ENCODE data around the gene ANKRD28. TPM values are rescaled to one million over a fixed set of nuclear protein-coding genes. Genes with fewer than 3 reads are reported as not detected.

The ANKRD28 gene
- total RNA-seq, 1 experiment from 2014 or later = 82.6 TPM

DNA sequence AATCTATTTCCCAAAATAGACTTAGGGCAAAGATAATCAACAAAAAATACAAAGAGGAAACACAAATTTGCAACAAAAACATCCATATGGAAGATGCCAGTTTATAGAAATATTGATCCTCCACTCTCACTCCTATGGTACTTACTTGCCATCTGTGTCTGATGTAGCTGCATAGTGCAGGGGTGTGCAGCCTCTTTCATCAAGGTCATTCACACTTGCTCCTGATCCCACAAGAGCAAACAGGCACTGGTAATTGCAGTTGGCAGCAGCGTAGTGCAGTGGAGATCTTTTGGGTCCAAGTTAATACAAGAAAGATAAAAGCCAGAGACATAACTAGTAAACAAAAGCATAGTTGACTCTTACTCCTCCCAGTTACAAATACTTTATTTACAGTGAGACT lies 90.0 kb downstream of the ANKRD28 start:
- POLR2A ChIA-PET (ENCODE audit: unreplicated experiment) = no interaction called here

DNA sequence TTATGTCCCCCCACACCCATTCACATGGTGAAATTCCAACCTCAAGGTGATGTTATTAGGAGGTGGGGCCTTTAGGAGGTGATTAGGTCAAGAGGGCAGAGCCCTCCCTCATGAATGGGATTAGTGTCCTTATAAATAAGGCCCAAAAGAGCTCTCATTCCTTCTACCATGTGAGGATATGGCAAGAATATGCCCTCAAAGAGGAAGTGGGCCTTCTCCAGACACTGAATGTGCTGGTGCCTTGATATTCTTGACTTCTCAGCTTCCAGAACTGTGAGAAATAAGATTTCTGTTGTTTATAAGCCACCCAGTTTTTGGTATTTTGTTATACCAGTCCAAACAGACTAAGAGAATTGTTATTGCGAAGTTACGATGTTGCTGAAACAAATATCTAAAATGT lies 94.4 kb downstream of the ANKRD28 start:
- Histone ChIP-seq H2AFZ (no peak overlapping the region), H3K9me2 (ENCODE audit: insufficient read depth) (no peaks in the 10 kb centered on the region), H3F3A (ENCODE audit: insufficient read depth, low read depth) (peaks cover 5% of the 10 kb centered on the region; the same call in 1 of the 2 replicates), H3K27ac (no peak overlapping the region), H3K4me2 (no peak overlapping the region), H3K4me3 (no peak overlapping the region), H4K20me1 (ENCODE audit: insufficient read depth) (no peaks in the 10 kb centered on the region), H3K36me3 (ENCODE audit: low read depth) (peaks cover 8% of the 10 kb centered on the region; the same call in 1 of the 2 replicates), H3K9me3 (ENCODE audit: insufficient read depth, low read depth) (no peaks in the 10 kb centered on the region), H3K4me1 (replicated peaks; ENCODE audit: insufficient read depth) (no peaks in the 10 kb centered on the region), H3K79me2 (ENCODE audit: low read depth) (no peaks in the 10 kb centered on the region), H3K27me3 (ENCODE audit: insufficient read depth, low read depth) (no peaks in the 10 kb centered on the region)
- TF ChIP-seq, protein P1, sequence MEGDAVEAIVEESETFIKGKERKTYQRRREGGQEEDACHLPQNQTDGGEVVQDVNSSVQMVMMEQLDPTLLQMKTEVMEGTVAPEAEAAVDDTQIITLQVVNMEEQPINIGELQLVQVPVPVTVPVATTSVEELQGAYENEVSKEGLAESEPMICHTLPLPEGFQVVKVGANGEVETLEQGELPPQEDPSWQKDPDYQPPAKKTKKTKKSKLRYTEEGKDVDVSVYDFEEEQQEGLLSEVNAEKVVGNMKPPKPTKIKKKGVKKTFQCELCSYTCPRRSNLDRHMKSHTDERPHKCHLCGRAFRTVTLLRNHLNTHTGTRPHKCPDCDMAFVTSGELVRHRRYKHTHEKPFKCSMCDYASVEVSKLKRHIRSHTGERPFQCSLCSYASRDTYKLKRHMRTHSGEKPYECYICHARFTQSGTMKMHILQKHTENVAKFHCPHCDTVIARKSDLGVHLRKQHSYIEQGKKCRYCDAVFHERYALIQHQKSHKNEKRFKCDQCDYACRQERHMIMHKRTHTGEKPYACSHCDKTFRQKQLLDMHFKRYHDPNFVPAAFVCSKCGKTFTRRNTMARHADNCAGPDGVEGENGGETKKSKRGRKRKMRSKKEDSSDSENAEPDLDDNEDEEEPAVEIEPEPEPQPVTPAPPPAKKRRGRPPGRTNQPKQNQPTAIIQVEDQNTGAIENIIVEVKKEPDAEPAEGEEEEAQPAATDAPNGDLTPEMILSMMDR (conservative IDR thresholded peaks at IDR 0.05) = no peak
- no peak for TF ChIP-seq EZH2 (IDR thresholded peaks at IDR 0.05; ENCODE audit: low read depth)
- intact Hi-C loops (cut with micrococcal nuclease; ENCODE audit: unreplicated experiment) = no loop called here
- BruUV-seq (replicated peaks) = no TSS peak
- DNase-seq = no peak
- CTCF ChIA-PET = no interaction called here
- POLR2A ChIA-PET (ENCODE audit: unreplicated experiment) = interaction anchor here (0.5 kb wide), 2 partner anchors 141 to 241 kb away, joined by 3 to 5 read pairs; no protein-coding TSS in a partner anchor

More for the DNA sequence above, 90.0 kb downstream of the ANKRD28 start:
- TF ChIP-seq EZH2 (IDR thresholded peaks at IDR 0.05; ENCODE audit: low read depth) = no peak
- TF ChIP-seq, protein P1 (conservative IDR thresholded peaks at IDR 0.05) = no peak
- no TSS peak for BruUV-seq (replicated peaks)
- H3F3A ChIP-seq (ENCODE audit: insufficient read depth, low read depth) = 0 out of 2 replicates have a peak, but pooled peaks cover 5% of the 10 kb centered on the region
- H3K4me1 ChIP-seq (replicated peaks; ENCODE audit: insufficient read depth) = no peaks in the 10 kb centered on the region
- H3K4me3 ChIP-seq = no peak overlapping the region
- no peaks in the 10 kb centered on the region for H3K79me2 ChIP-seq (ENCODE audit: low read depth)
- intact Hi-C loops (cut with micrococcal nuclease; ENCODE audit: unreplicated experiment) = no loop called here
- no peak for DNase-seq
- no peak overlapping the region for H2AFZ ChIP-seq
- no peak overlapping the region for H3K27ac ChIP-seq
- no peaks in the 10 kb centered on the region for H3K9me3 ChIP-seq (ENCODE audit: insufficient read depth, low read depth)
- no peaks in the 10 kb centered on the region for H4K20me1 ChIP-seq (ENCODE audit: insufficient read depth)
- CTCF ChIA-PET = no interaction called here
- no peak overlapping the region for H3K4me2 ChIP-seq
- H3K36me3 ChIP-seq (ENCODE audit: low read depth) = peaks cover 20% of the 10 kb centered on the region
- no peaks in the 10 kb centered on the region for H3K27me3 ChIP-seq (ENCODE audit: insufficient read depth, low read depth)
- H3K9me2 ChIP-seq (ENCODE audit: insufficient read depth) = no peaks in the 10 kb centered on the region

DNA sequence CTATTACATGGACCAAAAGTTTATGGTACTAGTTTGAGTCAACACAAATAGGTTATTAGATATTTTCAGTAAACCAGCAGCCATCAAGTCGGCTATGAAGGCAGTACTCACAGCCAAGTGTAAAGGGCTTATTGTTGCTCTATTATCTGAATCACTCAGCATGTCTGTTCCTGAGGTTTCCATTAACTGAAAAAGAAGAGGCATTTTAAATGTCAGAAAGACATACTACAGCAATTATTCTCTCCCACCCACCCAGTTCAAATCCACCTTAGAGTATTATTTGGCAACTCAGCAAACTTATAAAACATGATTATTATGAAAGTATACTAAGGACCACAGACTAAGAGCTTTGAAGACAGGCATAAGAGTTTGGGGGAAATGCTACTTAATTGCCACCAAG lies 103.2 kb downstream of the ANKRD28 start:
- Histone ChIP-seq H3K36me3 (ENCODE audit: low read depth) (peaks cover 37% of the 10 kb centered on the region), H3K9me3 (ENCODE audit: insufficient read depth, low read depth) (no peaks in the 10 kb centered on the region), H3K27ac (no peak overlapping the region), H3F3A (ENCODE audit: insufficient read depth, low read depth) (no peaks in the 10 kb centered on the region; the same call in none of the 2 replicates), H3K27me3 (ENCODE audit: insufficient read depth, low read depth) (no peaks in the 10 kb centered on the region), H3K4me1 (replicated peaks; ENCODE audit: insufficient read depth) (no peaks in the 10 kb centered on the region), H3K79me2 (ENCODE audit: low read depth) (no peaks in the 10 kb centered on the region), H2AFZ (no peak overlapping the region), H3K4me3 (no peak overlapping the region), H4K20me1 (ENCODE audit: insufficient read depth) (no peaks in the 10 kb centered on the region), H3K9me2 (ENCODE audit: insufficient read depth) (no peaks in the 10 kb centered on the region), H3K4me2 (no peak overlapping the region)
- intact Hi-C loops (cut with micrococcal nuclease; ENCODE audit: unreplicated experiment) = no loop called here
- TF ChIP-seq, protein P1 (conservative IDR thresholded peaks at IDR 0.05) = no peak
- TF ChIP-seq EZH2 (IDR thresholded peaks at IDR 0.05; ENCODE audit: low read depth) = no peak
- DNase-seq = no peak
- BruUV-seq (replicated peaks) = no TSS peak
- CTCF ChIA-PET = no interaction called here
- POLR2A ChIA-PET (ENCODE audit: unreplicated experiment) = no interaction called here
